C4-2B (cell line): ENCODE data around the gene MSI2.

ENCODE experiments used
- ZFX ChIP-seq: fragments of 450-650 bp; IDR thresholded peaks from 2 replicates; pipeline ENCODE4 v1.6.1; 2017
- TF ChIP-seq, protein P1 (sequence below): fragments of 450-650 bp; conservative IDR thresholded peaks from 2 replicates; pipeline ENCODE4 v1.5.1; 2017; ENCODE audit warnings: mild to moderate bottlenecking

- TF ChIP-seq, protein P1, sequence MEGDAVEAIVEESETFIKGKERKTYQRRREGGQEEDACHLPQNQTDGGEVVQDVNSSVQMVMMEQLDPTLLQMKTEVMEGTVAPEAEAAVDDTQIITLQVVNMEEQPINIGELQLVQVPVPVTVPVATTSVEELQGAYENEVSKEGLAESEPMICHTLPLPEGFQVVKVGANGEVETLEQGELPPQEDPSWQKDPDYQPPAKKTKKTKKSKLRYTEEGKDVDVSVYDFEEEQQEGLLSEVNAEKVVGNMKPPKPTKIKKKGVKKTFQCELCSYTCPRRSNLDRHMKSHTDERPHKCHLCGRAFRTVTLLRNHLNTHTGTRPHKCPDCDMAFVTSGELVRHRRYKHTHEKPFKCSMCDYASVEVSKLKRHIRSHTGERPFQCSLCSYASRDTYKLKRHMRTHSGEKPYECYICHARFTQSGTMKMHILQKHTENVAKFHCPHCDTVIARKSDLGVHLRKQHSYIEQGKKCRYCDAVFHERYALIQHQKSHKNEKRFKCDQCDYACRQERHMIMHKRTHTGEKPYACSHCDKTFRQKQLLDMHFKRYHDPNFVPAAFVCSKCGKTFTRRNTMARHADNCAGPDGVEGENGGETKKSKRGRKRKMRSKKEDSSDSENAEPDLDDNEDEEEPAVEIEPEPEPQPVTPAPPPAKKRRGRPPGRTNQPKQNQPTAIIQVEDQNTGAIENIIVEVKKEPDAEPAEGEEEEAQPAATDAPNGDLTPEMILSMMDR: no peak
- no peak for TF ChIP-seq ZFX
These were observed 99.0 kb downstream of the MSI2 start for GRCh38 chr17:57355090-57355859.
